Measurements from ENCODE around the gene SNX21. TPM values are rescaled to one million over a fixed set of nuclear protein-coding genes. Genes with fewer than 3 reads are reported as not detected.
A peak's percentile ranks its signal among the peaks of the same experiment; 100 is the strongest.

SNX21 gene
- total RNA-seq, 1 experiment from 2014 or later, result 11.9 TPM

GRCh38 chr20:45888681-45889080, 55.1 kb downstream of the SNX21 start (continued):
- no peak for TF ChIP-seq YY1 (IDR thresholded peaks at IDR 0.05; ENCODE audit: extremely low read depth, insufficient replicate concordance, low read depth, low read length)

GRCh38 chr20:45890077-45890984, 56.7 kb downstream of the SNX21 start:
- no peaks in the 10 kb centered on the region for H3K27me3 ChIP-seq (ENCODE audit: insufficient read depth, low read length)
- peaks cover 6 to 21% of the 10 kb centered on the region in 2 experiments; a peak in 3 of 4 replicates for H3K36me3 ChIP-seq (ENCODE audit: control insufficient read depth in 1 of 2, insufficient read depth in 2 of 2, low read length in 2 of 2)
- peak overlapping the region; percentile 76 for H3K9ac ChIP-seq (ENCODE audit: low read length)
- H3K4me1 ChIP-seq (ENCODE audit: control insufficient read depth in 1 of 2, insufficient read depth in 2 of 2, low read length in 2 of 2), result peaks cover 11 to 21% of the 10 kb centered on the region in 2 experiments
- ATAC-seq (no peak), DNase-seq (ENCODE audit: low read depth, low spot score) (no peak)
- no peaks in the 10 kb centered on the region for H4K20me1 ChIP-seq (ENCODE audit: insufficient read depth)
- intact Hi-C loops (cut with micrococcal nuclease), result no loop called here
- RAD21 ChIA-PET (ENCODE audit: low non-redundant PET in 1 of 2, low total read pairs in 2 of 2, uncharacterized antibody in 2 of 2, unreplicated experiment in 2 of 2), result no interaction called here
- peak overlapping the region; percentile 83 to 93 for H3K4me3 ChIP-seq (replicated peaks in 1 of 2; ENCODE audit: low read depth in 1 of 2, low read length in 2 of 2)
- H3K9me3 ChIP-seq (ENCODE audit: control insufficient read depth in 1 of 2, insufficient read depth in 1 of 2, low read depth in 1 of 2, low read length in 2 of 2), result no peaks in the 10 kb centered on the region
- peaks cover 4% of the 10 kb centered on the region; the same call in 1 of the 2 replicates for H3K79me2 ChIP-seq (ENCODE audit: insufficient read depth, low read length)
- H3K27ac ChIP-seq (ENCODE audit: low read depth, low read length), result peak overlapping the region; percentile 77; the same call in 1 of the 2 replicates
- POLR2A ChIA-PET, result no interaction called here
- no peak for TF ChIP-seq CEBPB (IDR thresholded peaks at IDR 0.05; ENCODE audit: low read depth)
- TF ChIP-seq POLR2A (IDR thresholded peaks at IDR 0.05; ENCODE audit: borderline replicate concordance, extremely low read depth, insufficient read depth, insufficient read length), result no peak
- no peak for TF ChIP-seq EZH2 (IDR thresholded peaks at IDR 0.05)
- no peaks in the 10 kb centered on the region for H3K9me2 ChIP-seq (ENCODE audit: insufficient read depth)
- TSS peak; percentile 78 for BruUV-seq (replicated peaks)
- H3K4me2 ChIP-seq (ENCODE audit: low read length), result peak overlapping the region; percentile 99
- CTCF ChIA-PET, result no interaction called here
- peak overlapping the region; percentile 80 for H2AFZ ChIP-seq (ENCODE audit: low read depth, low read length, poor library complexity, severe bottlenecking)
